ENCODE results near the gene IFITM10. TPM values are rescaled to one million over a fixed set of nuclear protein-coding genes. Genes with fewer than 3 reads are reported as not detected.

IFITM10 gene
- total RNA-seq, 2 donors from 2014 or later = 0.91 to 1.5 TPM

DNA sequence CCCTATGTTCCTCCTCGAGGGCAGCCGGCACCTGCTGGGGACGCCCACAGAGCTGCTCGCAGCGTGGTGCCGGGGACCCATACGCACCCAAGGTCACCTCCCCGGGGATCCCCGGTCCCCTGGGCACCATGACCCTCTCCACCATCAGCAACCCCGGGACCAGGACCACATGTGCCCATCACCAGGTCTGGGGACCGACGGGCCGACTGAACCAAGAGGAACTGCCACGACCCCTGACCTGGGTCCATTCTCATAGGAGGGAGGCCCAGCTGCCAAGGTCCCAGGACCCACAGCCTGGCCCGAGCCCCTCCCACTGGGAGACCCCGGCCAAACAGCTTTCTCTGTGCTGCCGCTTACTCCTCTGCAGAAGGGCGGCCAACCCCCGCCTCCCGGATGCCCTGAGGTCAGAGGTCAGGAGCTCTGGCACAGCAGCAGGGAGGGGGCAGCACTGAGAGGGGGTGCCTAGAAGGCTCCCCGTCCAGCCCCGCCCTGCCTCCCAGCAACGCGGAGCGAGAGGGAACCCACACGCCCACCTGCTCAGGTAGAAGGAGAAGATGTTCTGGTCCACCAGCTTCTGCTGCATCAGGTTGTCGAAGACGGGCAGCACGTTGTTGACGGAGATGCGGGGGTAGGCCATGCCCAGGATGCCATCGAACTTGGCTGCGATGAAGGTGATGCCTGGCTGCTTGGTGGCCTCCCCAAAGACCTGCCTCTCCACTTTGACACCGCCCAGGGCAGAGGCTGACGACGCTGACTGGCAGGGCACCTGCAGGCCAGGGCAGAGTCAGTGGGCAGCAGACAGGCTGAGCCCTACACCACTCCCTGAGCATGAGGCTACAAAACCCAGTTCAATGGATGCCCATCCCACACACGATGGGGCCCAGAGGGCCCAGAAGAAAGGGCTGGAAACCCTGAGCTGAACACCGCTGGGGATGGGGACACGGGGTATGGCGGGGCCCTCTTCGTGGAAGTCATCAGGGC, 6.7 kb upstream of the IFITM10 start:
- Mint-ChIP-seq H3K4me3 (peak overlapping the region; percentile 73 to 78), H3K4me1 (ENCODE audit: low read depth) (peaks cover 43% of the 10 kb centered on the region), H3K36me3 (ENCODE audit: insufficient read depth in 2 of 2) (no peaks in the 10 kb centered on the region)

DNA sequence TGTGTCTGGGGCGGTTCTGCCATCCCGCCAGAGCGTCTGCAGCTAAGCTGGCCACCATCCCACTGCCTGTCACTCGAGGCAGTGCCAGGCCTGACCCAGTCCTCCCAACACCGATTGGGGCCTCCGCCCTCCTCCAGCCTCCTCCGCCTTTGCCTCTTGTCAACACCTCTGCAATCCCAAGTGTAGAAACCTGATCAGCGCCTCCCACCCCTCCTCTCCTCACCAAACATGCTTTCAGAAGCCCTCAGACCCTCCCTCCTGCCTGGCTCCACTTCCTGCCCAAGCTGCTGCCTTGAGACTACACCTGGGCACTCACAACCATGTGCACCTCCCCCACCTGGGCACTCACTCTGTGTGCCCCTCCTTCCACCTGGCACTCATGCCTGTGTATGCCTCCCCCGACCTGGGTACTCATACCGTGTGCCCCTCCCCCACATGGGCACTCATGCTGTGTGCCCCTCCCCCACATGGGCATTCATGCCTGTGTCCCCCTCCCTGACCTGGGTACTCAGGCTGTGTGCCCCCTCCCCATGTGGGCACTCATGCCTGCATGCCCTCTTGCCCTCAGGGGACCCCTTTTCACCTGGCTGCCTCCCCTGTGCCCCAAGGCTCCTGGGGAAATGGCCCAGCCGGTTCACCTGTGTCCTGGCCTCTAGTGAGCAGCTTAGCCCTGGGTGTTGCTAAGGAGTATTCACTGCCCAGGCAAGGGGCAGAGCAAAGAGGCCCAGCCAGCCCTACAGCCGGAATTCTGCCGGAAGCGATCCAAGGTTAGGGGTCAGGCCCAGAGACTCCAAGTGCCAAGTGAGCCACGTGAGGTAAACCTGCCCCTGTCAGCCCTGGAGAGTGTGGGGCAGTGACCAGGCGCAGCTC, 5.5 kb upstream of the IFITM10 start:
- Mint-ChIP-seq H3K36me3 (ENCODE audit: insufficient read depth in 2 of 2) (no peaks in the 10 kb centered on the region), H3K4me3 (peak overlapping the region in 1 of 2 donors; percentile 34), H3K9me3 (no peaks in the 10 kb centered on the region), H3K27me3 (ENCODE audit: low read depth) (no peaks in the 10 kb centered on the region), H3K4me1 (ENCODE audit: low read depth) (peaks cover 36% of the 10 kb centered on the region), H3K27ac (no peak overlapping the region)
- ATAC-seq (replicated peaks in 1 of 2) (no peak), DNase-seq (no peak)

More for the DNA sequence above, 6.7 kb upstream of the IFITM10 start:
- Mint-ChIP-seq H3K9me3 (no peaks in the 10 kb centered on the region), H3K27me3 (ENCODE audit: low read depth) (no peaks in the 10 kb centered on the region), H3K27ac (no peak overlapping the region)
- ATAC-seq (replicated peaks in 1 of 2) = peak; percentile 4 to 34
- DNase-seq = no peak

DNA sequence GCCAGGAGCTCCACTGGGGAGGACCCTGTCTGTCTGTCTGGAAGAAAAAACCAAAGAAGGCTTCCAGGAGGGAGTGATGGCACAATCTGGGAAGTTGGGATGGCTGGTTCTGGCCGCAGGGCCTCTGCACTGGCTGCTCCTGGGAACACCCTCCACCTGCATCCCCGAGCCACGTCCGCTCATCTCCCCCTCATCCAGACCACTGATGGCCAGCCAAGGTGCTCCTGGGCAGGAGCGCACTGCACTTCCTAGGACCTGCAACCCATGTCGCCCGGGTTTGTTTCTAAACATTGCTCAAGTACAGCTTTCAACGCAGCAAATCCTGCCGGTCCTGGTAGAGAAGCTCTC, 4.9 kb upstream of the IFITM10 start:
- H3K27ac Mint-ChIP-seq = no peak overlapping the region
- H3K9me3 Mint-ChIP-seq = no peaks in the 10 kb centered on the region
- DNase-seq (no peak), ATAC-seq (replicated peaks in 1 of 2) (no peak)
- peaks cover 39% of the 10 kb centered on the region for H3K4me1 Mint-ChIP-seq (ENCODE audit: low read depth)
- H3K27me3 Mint-ChIP-seq (ENCODE audit: low read depth) = peaks cover 5% of the 10 kb centered on the region
- H3K36me3 Mint-ChIP-seq (ENCODE audit: insufficient read depth in 2 of 2) = no peaks in the 10 kb centered on the region
- peak overlapping the region in 1 of 2 donors; percentile 34 for H3K4me3 Mint-ChIP-seq

DNA sequence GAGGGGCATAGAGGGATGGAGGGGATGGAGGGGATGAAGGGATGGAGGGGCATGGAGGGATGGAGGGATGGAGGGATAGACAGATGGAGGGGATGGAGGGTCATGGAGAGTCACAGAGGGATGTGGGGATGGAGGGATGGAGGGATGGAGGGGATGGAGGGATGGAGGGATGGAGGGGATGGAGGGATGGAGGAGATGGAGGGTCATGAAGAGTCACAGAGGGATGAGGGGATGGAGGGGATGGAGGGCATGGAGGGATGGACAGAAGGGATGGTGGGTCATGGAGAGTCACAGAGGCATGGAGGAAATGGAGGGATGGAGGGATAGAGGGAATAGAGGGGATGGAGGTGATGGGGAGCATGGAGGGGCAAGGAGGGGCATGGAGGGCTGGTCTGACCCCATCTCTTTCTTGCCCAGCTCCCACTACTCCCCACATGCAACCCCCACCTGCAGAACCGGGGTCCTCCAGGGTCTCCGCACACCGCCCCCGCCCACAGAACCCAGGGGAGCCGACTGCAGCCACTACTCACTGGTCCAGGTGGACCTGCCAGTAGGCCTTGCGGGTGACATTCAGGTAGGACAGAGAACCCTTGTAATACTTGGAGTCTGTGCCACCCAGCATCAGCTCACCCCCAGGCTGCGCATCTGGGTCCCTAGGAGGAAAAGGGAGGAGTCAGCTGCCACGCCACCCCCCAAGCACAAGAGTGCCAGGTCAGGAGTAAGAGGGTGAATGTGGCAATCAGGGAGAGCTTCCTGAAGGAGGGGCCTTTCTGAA, 4.2 kb upstream of the IFITM10 start:
- H3K4me1 Mint-ChIP-seq (ENCODE audit: low read depth) = peaks cover 47% of the 10 kb centered on the region
- H3K27ac Mint-ChIP-seq = no peak overlapping the region
- DNase-seq (no peak), ATAC-seq (replicated peaks in 1 of 2) (no peak)
- peaks cover 13% of the 10 kb centered on the region for H3K27me3 Mint-ChIP-seq (ENCODE audit: low read depth)
- H3K9me3 Mint-ChIP-seq = no peaks in the 10 kb centered on the region
- no peaks in the 10 kb centered on the region for H3K36me3 Mint-ChIP-seq (ENCODE audit: insufficient read depth in 2 of 2)
- H3K4me3 Mint-ChIP-seq = no peak overlapping the region

DNA sequence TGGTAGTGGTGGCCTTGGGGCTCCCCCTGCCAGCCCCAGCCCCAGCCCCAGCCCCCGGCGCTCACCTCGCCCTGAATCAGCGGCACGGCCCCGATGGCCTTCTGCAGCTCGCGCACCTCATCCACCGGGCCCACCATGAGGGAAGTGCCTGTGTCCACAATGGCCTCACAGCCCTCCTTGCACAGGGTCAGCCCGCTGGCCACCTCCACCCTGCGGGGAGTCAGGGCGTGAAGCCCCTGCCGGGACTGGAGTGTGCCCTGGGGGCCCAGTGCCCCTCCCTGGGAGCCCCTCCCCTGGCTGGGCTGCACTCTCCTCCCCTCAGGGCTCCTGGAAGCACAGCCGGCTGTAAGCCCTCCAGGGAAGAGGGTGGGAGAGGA, 3.5 kb upstream of the IFITM10 start:
- DNase-seq (no peak), ATAC-seq (replicated peaks in 1 of 2) (no peak)
- H3K36me3 Mint-ChIP-seq (ENCODE audit: insufficient read depth in 2 of 2) = no peaks in the 10 kb centered on the region
- peaks cover 16% of the 10 kb centered on the region for H3K27me3 Mint-ChIP-seq (ENCODE audit: low read depth)
- no peak overlapping the region for H3K4me3 Mint-ChIP-seq
- peaks cover 49% of the 10 kb centered on the region for H3K4me1 Mint-ChIP-seq (ENCODE audit: low read depth)
- H3K9me3 Mint-ChIP-seq = no peaks in the 10 kb centered on the region
- no peak overlapping the region for H3K27ac Mint-ChIP-seq

DNA sequence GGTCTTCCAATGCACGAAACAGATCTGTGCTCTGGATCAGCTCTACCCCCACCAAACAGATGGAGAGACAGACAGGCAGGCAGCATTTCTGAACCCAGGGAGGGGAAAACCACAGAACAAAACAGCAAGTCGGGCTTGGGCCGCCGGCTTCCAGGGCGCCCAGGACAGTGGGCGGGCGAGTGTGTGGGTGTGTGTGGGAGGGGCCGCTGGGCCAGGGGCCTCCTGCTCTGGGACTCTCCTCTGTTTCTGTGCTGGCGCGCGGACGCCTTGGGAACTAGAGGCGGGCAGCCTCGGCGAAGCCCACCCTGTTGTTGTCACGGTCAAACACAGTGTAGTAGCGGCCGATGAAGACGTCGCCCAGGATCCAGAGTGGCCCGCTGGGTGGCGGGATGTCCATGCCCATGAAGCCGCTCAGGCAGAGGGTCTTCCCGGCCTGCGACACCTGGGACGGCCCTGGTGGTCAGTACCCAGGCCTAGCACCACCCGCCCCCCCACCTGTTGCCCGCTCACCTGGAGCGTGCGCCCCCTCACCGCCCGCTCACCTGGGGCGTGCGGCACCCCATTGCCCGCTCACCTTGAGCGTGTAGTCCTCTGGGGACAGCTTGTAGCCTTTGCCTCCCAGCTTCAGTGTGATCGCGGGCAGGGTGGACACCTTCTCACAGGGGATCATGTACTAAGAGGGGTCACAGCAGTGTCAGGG, 3.0 kb upstream of the IFITM10 start:
- Mint-ChIP-seq H3K27me3 (ENCODE audit: low read depth) (peaks cover 16% of the 10 kb centered on the region), H3K4me3 (no peak overlapping the region), H3K4me1 (ENCODE audit: low read depth) (peaks cover 44% of the 10 kb centered on the region), H3K9me3 (no peaks in the 10 kb centered on the region), H3K27ac (no peak overlapping the region), H3K36me3 (ENCODE audit: insufficient read depth in 2 of 2) (no peaks in the 10 kb centered on the region)
- ATAC-seq (replicated peaks in 1 of 2) (no peak), DNase-seq (no peak)

DNA sequence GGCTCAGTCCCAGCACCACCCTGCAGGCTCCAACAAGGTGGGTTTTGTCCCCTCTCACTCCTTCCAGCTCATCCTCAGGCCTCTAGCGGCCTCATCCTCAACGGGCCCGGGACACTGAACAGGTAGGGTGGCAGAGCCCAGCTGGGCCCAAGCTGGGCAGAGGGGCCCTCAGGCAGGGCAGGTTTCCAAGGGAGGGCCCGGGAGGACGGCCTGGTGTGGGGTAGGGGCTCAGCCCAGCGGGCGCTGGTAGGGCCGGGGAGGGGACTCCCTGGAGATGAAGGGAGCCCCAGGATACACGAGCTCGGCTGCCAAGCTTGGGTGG, 2.5 kb upstream of the IFITM10 start:
- Mint-ChIP-seq H3K36me3 (ENCODE audit: insufficient read depth in 2 of 2) (no peaks in the 10 kb centered on the region), H3K4me3 (no peak overlapping the region), H3K27ac (no peak overlapping the region), H3K9me3 (no peaks in the 10 kb centered on the region), H3K27me3 (ENCODE audit: low read depth) (peaks cover 16% of the 10 kb centered on the region), H3K4me1 (ENCODE audit: low read depth) (peaks cover 39% of the 10 kb centered on the region)
- DNase-seq (no peak), ATAC-seq (replicated peaks in 1 of 2) (no peak)

DNA sequence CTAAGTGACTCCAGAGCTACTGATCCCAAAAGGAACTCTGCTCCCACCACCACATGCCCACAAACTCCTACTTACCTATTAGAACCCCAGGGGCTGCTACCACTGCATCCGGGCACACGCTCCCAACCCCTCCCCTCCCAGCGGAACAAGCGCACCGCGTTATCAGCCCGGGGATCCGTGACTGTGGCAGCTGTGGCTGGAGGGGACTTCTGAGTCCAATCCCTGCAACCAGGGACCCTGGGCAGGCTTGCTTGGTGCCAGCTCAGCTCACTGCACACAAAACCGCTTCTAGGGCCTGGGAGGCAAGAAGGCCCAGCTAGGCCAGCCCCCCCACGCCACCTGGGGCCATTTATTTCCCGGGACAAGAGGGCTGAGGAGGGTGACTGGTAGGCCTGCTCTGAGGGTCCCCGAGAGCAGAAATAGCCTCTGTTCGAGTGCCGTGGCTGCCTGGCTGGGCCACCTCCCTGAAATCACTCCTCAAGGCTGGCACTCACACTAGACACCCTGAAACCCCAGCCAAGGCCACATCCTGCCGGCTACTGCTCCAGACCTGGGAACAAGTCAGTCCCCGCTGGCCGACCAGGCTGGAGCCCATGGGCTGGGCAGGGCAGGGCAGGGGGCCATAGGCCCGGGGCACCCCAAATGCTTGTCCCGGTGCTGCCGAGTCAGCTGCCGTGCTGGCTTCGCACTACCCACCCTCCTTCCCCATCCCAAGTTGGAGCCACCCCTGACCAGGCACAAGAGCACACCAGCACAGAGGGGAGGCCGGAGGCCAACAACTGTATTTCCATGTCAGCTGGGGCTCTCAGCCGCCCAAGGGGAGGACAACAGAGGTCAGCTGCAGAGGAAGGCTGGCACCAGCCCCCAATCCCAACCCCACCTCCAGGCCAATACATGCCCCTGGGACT, 1.9 kb upstream of the IFITM10 start:
- Mint-ChIP-seq H3K4me3 (no peak overlapping the region), H3K4me1 (ENCODE audit: low read depth) (peaks cover 32% of the 10 kb centered on the region), H3K27ac (no peak overlapping the region), H3K27me3 (ENCODE audit: low read depth) (peaks cover 16% of the 10 kb centered on the region), H3K36me3 (ENCODE audit: insufficient read depth in 2 of 2) (no peaks in the 10 kb centered on the region), H3K9me3 (no peaks in the 10 kb centered on the region)
- DNase-seq (no peak), ATAC-seq (replicated peaks in 1 of 2) (no peak)

DNA sequence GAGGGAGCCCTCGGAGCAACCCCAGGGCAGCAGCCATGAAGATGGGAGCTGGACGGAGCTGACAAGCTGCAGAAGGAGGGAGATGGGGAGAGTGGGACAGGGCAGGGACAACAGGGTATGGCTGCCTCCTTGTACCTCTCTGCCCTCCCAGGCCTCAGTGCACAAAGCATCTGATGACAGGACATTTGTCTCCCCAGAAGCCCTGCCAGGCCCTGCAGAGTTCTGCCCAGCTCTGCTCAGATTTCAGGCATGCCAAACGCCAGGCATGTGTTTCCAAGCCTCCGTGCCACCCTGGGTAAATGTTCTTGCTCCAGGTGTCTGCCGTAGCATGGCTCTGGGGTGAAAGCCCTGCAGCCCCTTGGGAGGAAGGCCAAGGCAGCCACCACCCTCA, 1.1 kb upstream of the IFITM10 start:
- no peak overlapping the region for H3K27ac Mint-ChIP-seq
- DNase-seq (no peak), ATAC-seq (replicated peaks in 1 of 2) (no peak)
- H3K4me1 Mint-ChIP-seq (ENCODE audit: low read depth) = peaks cover 25% of the 10 kb centered on the region
- no peaks in the 10 kb centered on the region for H3K36me3 Mint-ChIP-seq (ENCODE audit: insufficient read depth in 2 of 2)
- no peak overlapping the region for H3K4me3 Mint-ChIP-seq
- H3K9me3 Mint-ChIP-seq = no peaks in the 10 kb centered on the region
- peaks cover 16% of the 10 kb centered on the region for H3K27me3 Mint-ChIP-seq (ENCODE audit: low read depth)

DNA sequence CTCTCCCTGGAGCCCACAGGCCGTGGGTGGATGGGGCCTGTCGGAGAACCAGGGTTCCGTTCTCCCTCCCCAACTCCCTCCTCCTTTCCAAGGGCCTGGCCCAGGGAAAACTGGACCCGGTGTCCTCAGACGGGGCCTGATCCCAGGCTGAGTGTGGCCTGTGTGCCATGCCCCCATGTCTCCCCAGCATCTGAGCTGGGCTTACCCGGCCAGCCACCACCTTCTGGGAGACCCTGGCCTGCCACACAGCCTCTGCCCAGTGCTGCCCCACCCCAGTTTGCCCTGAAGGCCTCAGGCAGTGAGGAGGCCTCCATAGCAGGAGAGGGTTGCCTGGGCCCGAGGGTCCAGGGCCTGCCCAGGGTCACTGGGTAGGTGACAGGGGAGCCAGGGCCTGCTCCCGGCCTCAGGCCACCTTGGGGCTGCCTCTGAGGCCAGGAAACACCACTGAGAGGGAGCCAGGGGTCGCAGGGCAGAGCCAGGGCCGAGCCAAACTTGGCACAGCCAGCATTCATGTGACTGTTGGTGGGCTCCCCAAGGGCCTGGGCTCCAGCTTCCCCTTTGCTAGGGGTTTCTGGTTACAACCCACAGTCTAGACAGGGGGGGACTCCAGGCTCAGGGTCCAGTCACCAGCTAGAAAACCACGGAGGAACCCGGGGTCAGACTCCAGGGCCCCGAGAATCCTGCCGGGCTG, 590 bp upstream of the IFITM10 start:
- Mint-ChIP-seq H3K4me3 (no peak overlapping the region), H3K27ac (no peak overlapping the region), H3K9me3 (peaks cover 2 to 3% of the 10 kb centered on the region in 2 donors), H3K4me1 (ENCODE audit: low read depth) (peaks cover 20% of the 10 kb centered on the region), H3K27me3 (ENCODE audit: low read depth) (peaks cover 16% of the 10 kb centered on the region), H3K36me3 (ENCODE audit: insufficient read depth in 2 of 2) (no peaks in the 10 kb centered on the region)
- ATAC-seq (replicated peaks in 1 of 2) (no peak), DNase-seq (no peak)

All from activated T-cell treated with anti-CD3 and anti-CD28 coated beads, Interleukin-2, amount 50 U/mL, for 72 hours (primary cell).